Suppressor macrophage treated with lipopolysaccharide for 1 hour (primary cell): ENCODE data around the gene C9orf40.

ENCODE experiments used
- DNase-seq, 3 donors: peaks; one replicate each; pipeline ENCODE4 v3.0.0-alpha.2; 2020 to 2022

Gene C9orf40

GRCh38 chr9:74952201-74953151 lies at the start of gene C9orf40:
TSS of gene C9orf40 (minus strand) at chr9:74952912. CDS start at chr9:74952611, 301 bp downstream.
- peak; percentile 91 to 97 (median 96) for DNase-seq

- peak; percentile 83 to 92 (median 88) for DNase-seq
Observed at GRCh38 chr9:75001719-75002421, 49.2 kb upstream of the C9orf40 start.

GRCh38 chr9:75000835-75001234 lies 48.1 kb upstream of the C9orf40 start:
- DNase-seq, result no peak

GRCh38 chr9:74985041-74985440 lies 32.3 kb upstream of the C9orf40 start:
- no peak for DNase-seq

- DNase-seq, result no peak
Observed at GRCh38 chr9:74983709-74984108, 31.0 kb upstream of the C9orf40 start.

GRCh38 chr9:74979844-74980243 lies 27.1 kb upstream of the C9orf40 start:
- DNase-seq, result no peak

GRCh38 chr9:74977287-74977686 lies 24.6 kb upstream of the C9orf40 start:
- DNase-seq, result no peak

GRCh38 chr9:74975538-74975937 lies 22.8 kb upstream of the C9orf40 start:
- DNase-seq, result no peak

GRCh38 chr9:74974558-74974957 lies 21.8 kb upstream of the C9orf40 start:
- no peak for DNase-seq

GRCh38 chr9:74973714-74974113 lies 21.0 kb upstream of the C9orf40 start:
- DNase-seq, result no peak

GRCh38 chr9:74963056-74963455 lies 10.3 kb upstream of the C9orf40 start:
- DNase-seq, result no peak

GRCh38 chr9:74961496-74961895 lies 8.8 kb upstream of the C9orf40 start:
- DNase-seq, result no peak

- peak in 1 of 3 donors; percentile 25 for DNase-seq
Observed at GRCh38 chr9:74960561-74960960, 7.8 kb upstream of the C9orf40 start.

GRCh38 chr9:74958587-74958986 lies 5.9 kb upstream of the C9orf40 start:
- DNase-seq, result no peak

GRCh38 chr9:74953235-74953751 lies 581 bp upstream of the C9orf40 start:
- DNase-seq, result peak in 1 of 3 donors; percentile 6

- peak; percentile 66 to 81 (median 70) for DNase-seq
Observed at GRCh38 chr9:74951725-74952151, 974 bp downstream of the C9orf40 start.

GRCh38 chr9:74951107-74951720 lies 1.5 kb downstream of the C9orf40 start:
- DNase-seq, result no peak

GRCh38 chr9:74949859-74950855 lies 2.6 kb downstream of the C9orf40 start:
- no peak for DNase-seq

GRCh38 chr9:74948937-74949336 lies 3.8 kb downstream of the C9orf40 start:
- DNase-seq, result no peak

- no peak for DNase-seq
Observed at GRCh38 chr9:74946686-74947085, 6.0 kb downstream of the C9orf40 start.

GRCh38 chr9:74942801-74943200 lies 9.9 kb downstream of the C9orf40 start:
- peak; percentile 47 to 66 (median 51) for DNase-seq

GRCh38 chr9:74940600-74940999 lies 12.1 kb downstream of the C9orf40 start:
- DNase-seq, result no peak
